ENCODE measurements around the gene TNFRSF18.

TNFRSF18 gene

DNA sequence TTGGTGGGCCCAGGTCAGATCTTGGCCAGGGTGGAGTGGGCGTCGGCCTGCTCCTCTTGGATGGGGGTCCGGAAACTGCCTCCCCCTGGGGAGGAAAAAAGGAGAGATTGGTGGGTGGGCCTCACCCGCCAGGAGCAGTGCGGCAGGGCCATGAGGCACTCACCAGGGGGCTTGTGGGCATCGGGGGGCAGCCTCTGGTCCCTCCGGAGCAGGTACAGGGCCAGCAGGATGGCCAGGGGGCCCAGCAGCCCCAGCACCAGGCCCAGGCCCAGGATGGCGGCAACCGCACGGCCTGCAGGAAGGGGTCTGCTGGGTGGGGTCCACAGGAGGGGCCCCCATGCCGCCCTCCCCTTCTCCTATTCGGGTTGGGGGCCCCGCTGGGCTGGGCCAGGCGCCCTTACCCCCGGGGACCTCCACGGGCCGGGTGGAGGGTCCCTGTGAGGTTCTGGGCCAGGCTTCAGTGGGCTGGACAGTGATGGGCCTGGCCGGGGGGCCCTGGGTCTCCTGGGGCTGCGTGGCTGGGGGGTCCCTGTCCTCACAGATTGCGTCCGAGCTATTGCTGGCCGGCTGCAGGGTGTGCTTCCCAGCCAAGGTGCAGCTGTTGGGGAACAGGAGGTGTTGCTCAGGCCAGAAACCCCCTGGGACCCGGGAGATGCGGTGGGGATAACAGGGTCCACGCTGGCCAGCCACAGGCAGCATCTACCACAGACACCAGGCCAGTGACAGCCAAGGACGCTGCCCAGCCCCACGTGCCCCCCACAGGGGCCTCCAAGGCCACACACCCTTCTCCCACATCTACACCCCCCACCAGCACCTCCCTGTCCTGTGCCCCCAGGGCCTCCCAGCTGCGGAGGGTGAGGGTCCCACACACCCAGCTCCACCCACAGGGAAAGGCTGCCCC, 5.4 kb upstream of the TNFRSF18 start:
- no peak for DNase-seq

DNA sequence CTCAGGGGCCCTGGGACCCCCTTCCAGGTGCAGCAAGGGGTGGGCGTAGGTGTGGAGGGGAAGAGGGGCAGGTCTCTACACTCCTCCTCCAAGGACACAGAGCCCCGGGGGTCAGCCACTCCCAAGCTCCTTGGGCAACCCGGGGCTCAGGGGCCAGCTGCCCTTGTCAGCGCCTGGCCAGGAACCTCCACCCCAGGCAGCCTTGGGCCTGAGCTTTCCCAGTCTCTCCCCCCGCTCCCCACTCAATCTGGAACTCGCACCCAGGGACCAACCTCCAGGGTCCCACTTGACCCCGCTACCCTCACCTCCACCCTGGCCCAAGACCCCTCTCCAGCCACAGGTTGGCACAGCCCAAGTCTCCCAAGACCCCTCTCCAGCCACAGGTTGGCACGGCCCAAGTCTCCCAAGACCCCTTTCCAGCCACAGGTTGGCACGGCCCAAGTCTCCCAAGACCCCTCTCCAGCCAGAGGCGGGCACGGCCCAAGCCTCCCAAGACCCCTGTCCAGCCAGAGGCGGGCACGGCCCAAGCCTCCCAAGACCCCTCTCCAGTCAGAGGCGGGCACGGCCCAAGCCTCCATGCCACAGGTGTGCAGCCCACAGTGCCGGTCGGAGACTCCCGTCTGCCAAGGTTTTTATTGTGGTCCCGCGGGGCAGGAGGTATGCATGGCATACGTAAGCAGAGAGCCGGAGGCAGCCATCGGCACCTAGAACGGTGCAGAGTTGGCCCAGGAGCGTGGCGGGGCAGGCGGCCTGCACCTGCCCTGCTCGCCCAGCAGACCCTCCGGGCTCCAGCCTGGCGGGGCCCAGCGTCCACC, 4.5 kb upstream of the TNFRSF18 start:
- no peak for DNase-seq

DNA sequence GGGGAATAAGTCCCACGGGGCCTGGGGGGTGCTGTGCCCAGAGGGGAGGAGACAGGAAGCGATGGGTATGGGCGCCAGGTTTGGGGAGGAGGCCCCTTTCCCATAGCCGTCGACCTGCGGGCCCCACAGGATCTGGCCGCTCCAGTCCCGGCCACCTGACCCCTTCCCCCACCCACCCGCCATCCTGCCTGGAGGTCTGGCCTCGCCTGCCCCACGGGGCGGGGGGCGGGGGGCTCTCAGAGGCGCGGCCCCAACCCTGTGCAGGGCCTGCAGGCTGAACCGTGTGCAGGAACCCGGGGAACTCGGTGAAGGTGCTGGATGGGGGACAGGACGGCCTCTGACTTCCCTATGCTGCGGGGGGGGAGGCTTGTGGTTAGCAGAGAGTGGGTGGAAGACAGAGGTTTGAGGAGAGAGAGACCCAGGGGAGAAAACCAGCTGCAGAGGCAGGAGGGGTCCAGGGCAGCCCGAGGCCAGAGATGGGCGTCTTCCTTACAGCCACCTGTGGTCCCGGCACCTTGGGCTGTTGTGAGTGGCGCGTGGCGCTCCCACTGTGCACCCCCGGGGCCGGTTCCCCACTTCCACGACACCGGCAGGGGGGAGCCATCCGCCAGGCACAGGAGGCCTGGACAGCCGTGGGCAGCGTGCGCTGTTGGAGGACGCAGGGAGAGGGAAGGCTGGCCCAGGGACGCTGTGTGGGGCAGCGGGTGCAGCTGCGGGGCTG, 2.5 kb upstream of the TNFRSF18 start:
- peak; percentile 16 to 41 for DNase-seq

DNA sequence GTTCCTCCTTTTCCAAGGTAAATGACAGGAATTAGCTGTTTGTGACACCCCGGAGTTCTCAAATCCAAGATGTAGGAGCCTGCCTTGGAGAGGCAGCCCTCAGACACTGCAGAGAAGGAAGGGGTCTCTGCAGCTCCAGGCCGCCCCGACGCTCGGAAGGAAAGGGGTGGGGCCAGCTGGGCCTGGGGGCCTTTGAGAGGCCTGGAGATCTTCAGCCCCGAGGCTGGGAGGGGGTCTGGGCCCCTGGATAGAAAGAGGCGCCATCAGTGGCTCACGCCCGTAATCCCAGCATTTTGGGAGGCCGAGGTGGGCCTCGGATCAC, 1.1 kb upstream of the TNFRSF18 start:
- DNase-seq: no peak

DNA sequence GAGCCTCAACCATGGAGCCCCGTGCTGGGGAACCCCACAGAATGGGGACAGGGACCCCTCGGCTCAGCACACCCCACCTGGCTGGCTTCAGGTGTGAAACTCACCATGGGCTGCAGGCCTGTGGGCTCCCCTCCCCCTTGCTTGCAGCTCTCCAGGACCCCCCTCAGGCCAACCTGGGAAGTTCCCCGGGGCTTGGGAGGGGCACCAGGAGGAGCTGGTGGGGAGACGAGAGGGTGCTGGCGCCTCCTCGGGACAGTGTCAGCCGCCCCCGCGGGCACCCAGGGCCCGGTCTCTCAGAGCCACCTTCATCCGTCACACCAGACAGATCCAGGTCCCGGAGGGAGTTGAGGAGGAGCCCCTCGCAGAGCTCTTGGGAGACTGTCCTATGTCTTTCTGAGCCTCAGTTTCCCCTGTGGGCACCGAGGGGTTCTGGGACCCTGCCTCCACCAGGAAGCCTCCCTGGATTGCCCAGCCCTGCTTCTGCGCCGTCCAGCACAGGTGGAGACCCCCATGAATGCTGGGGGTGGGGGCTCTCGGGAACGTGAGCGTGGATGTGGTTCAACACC, 657 bp upstream of the TNFRSF18 start:
- no peak for DNase-seq

DNA sequence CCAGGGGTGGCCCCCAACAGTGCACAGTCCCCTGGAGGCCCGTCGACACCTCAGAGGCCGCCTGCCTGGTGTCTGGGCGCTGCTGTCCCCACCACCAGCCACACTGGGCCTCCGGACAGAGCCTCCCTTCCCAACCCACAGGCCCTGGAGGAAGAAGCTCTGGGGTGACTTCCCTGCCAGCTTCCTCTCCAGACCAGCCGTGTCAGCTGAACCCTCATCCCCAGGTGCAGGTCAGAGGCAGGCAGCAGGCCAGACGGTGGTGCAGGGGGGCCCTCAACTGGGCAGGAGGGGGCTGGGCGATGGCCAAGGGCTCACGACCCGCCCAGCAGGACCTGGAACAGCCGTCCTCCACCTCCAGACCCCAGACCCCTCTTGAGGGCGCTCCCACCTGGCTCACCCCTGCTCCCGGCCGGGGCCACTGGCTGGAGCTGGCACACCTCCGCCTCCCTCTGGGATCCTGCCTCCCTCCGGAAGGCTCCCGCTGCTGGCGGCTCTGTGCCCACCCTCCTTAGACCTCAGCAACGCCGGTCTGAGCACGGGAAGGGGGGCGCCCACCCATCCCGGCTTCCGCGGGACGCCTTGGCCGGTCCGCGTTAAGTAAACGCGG, 520 bp downstream of the TNFRSF18 start:
- DNase-seq: peak in 1 of 2 donors; percentile 23

DNA sequence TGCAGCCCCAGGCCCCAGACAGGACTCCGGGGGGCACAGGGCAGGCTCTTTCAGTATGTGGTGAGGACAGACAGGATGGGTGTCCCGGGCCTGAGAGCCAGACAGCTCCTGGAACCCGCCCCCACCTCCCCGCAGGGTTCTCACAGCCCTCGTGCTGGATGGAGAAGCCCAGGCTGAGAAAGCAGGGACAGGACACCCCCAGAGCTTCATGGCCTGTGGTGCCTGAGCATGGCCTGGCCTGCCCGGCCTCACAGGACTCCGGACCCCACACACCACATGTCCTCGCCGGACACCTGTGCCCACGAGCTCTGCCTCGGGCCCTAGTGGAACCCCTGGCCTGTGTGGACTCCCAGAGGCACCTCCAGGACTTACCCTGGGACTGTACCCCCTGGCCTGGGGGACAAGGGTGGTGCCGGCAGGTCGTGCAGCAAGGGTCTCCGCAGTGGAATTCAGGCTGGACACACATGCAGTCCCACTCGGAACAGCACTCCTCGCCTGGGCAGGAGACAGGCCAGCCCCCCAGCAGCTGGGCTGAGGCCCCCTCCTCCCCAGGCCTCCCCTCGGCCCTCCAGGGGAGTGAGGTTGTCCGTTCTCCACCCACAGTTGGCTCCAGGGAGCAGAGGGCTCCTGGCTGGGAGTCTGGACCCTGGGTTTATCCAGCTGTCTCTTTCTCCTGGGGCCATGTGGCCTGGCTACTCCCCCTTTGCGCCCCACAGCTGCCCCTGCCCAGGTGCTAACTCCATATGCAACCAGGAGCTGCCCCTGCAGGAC, 1.2 kb downstream of the TNFRSF18 start:
- no peak for DNase-seq

DNA sequence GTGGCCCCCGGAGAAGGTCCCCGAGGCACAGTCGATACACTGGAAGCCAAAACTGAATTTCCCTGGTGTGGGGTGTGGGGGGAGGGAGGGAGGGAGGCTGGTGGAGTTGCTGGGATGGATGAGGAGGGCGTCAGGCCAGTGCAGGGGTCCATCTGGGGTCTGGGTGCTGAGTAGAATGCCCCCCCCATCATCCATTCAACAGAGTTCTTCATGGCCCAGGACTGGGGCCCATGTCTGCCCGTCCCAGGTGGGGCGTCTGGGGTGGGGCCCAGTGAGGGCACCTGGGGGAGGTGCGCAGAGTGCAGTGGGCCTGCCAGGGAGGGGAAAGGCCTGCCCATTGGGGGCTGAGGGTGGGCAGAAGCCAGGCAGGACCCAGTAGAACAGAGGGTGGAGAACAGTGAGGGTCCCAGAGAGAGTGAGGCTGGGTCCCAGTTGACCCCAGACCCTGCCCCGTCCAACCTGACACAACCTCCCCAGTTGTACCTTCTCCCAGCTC, 1.9 kb downstream of the TNFRSF18 start:
- DNase-seq: no peak

DNA sequence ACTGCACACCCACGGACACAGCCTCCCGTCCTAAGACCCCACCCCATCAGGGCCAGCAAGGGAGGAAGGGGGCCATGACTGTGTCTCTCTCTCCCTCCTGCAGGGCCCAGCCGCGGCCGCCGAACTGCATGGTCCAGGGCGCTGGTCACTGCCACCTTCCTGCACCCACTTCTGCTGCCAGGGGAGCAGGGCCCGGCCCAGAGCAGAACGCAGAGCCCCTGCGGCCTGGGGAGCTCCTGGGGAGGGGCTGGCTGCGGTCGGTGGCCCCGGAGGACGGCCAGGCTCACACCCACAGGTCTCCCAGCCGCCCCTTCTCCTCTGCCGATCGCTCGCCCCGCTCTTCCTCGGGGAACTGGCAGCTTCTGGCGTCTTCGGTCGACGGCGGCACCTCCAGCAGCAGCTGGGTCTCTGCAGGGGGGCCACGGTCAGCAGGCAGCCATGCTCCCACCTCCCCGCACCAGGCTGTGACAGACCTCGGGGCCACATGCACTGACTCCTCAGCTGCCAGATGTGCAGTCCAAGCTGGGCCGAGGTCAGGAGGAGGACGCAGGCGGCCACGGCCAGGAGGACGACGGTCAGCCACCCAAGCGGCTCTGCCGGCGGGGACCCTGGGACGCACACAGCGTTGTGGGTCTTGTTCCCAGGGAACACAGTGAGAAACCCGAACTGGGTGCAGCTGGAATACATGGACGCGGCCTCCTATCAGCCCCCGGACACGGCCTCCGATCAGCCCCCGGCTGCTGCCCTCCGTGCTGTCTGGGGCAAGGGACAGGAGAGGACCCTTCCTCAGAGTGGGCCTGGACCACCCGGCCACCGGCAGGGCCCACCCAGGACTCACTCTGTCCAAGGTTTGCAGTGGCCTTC, 2.6 kb downstream of the TNFRSF18 start:
- no peak for DNase-seq

DNA sequence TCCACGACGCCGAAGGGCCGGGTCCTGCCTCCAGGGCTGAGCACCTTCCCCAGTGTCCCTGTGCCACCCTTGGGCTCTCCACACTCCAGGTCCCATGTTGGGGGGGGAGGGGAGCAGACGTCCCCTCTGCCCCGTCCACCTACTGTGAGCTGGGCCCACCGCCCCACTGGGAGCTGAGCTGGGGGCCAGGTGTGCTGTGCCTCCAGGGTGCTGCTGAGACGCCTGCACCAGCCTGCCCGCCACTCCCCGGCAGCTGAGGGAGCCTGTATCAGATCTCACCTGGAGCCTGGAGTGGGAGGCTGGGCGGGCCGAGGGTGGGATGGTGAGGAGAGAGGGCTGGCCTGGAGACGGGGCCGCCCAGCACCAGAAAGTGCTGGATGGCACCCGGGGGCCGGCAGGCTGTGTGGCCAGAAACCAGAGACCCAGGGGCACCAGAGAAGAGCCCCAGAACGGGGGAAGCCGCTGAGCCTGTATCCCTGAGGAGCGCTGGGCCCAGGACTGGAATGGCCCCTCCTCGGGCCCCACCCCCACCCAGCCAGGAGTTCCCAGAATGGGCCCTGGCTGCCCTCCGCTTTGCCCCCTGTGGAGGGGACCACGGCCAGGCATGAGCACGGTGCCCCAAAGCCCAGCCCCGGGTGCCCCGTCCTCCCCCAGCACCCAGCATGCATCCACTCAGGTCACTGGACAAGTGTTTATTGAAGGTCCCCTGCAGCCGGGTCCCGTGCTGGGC, 3.4 kb downstream of the TNFRSF18 start:
- DNase-seq: no peak

DNA sequence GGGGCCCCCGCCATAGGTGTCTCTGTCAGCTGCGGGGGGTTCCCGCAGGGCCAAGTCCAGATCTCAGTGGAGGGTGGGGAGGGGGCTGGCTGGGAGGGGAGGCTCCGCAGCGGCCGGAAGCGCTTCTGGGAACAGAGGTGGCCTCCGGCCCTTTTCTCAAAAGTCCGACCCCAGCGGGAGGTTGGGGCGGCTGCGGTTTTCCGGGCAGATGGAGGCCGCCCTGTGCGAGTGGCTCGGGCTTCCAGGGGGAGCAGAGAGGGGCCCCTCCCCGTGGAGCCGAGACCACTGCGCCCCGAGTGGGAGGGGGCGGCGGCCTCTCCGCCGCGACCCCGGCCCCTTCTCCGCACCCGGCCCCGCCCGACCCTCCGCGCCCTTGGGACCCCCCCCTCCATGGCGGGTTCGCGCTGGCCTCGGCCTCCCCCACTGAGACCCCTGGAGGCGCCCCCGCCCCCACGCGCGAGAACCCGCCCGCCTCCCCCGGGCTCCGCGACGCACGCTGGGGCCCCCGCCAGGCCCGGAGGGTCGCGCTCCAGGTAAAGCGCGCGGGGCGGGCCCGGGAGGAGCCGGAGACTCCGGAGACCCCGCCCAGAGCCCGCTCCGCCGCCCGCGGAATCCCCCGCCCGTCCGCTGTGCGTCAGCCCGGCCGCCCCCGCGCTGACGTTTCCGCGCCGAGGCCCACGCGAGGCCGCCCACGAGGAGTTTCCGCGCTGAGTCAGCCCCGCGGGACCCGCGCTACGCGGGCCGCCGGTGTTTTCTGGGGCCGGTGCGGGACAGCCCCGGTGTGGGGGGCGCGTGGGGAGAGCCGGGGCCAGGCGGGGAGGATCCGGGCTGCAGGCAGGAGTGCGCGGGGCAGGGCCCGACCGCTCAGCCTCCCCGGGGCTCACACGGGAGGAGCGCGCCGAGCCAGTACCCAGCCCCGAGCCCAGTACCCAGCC, 5.2 kb downstream of the TNFRSF18 start:
- DNase-seq: peak; percentile 30 to 76

DNA sequence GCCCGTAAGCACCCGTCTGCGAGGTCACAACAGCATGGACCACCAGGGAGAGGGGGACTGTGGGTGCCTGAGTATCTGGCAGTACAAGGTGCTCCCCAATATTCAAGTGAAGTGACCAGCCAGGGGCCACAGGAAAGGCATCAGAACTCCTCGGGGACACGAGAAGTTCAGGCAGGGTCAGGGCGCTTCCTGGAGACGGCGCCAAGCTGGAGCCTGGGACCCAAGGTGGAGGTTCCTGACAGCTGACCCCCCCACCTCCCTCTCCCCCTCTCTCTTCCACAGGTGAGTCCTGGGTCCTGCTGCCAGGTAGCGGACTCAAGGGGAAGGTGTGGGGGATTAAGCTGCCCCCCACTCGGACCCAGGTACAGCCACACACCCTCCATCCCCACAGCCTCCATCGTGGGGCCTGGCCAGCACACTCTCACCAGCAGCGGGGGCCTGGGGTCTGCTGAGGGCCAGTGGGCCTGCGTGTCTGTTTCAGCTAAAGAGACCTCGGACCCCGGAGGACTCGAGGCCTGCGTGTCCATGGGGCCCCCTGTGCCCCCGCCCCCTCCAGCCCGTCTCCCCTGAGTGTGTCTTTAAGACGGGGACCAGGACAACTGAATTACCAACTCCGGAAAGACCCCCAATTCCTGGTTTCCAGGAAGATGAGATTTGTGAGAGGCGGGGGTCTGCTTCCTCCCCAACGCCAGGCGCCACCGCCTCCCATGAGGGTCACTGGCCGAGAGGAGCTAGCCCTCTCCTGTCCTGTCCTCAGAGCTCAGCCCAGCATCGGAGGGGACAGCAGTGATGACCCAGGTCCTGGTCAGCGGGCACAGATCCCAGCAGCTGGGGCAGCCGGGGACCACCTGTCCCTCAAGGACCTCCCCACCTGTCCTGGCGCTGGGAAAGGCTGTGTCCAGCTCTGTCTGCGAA, 6.2 kb downstream of the TNFRSF18 start:
- no peak for DNase-seq

DNA sequence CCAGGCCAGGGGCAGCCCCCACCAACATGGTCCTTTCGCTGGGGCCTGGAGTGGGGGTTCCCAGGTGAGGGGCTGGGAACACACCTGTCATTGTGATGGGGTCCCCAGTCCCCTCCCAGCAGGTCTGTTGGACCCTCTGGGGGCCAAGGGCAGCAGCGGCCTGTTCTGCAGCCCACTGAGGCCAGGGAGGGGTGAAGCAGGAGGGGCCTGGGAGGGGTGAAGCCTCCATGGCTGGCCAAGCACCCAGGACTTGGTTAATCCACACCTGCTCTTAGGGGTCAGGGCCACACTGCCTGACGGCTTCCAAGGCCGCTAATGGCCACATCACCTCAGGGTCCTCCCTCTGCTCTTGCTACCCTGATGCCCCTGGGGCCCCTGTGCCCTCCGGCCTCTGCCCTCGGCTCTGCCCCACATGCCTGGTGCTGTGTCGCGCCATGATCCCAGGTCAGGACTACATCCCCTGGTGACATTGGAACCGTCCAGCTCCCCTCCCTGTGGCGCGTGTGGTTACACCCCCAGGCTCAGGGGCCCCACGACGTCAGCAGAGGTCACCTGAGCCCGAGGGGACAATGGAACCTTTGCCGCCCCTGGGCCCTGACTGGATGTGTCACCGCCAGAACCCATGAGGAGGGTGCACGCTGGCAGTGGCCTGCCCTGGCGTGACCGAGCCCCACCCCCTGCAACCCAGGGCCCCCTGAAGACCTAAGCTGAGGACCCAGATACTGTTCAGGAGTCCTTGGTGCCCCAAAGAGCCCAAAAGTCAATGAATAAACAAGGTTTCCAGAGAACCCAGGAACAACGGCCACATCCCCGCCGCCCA, 7.0 kb downstream of the TNFRSF18 start:
- no peak for DNase-seq

DNA sequence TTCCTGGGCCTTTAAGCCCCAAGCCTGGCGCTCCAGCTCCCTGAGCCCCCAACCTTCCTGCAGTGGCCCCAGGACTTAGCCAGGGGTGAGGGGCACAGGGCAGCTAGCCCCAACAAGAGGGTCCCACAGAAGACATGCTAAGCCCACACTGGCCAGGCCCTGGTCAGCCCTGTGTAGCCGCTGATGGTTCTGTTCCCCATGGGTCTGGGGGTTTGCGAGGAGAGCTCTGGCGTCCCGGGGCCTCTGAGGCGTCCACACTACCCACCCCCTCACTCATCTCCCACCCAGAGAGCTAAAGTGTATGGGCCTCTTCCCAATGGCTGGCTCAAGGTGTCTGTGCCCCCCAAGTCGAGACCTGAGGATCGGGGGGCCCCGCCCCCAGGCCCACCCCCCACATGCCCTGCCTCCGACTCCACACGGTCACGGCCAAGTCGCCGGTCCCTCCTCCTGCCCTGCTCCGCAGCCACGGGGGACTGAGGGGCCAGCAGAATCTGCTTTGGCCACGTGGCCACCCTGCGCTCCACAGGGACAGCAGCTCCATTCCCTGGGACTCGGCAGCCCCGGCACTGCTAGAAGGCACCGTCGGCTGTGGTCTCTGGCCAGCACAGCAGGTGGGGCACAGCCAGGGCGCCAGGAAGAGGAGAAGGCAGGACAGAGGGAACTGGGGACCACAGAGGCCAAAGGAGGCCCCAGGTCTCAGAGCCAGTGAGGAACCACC, 7.8 kb downstream of the TNFRSF18 start:
- DNase-seq: no peak

DNA sequence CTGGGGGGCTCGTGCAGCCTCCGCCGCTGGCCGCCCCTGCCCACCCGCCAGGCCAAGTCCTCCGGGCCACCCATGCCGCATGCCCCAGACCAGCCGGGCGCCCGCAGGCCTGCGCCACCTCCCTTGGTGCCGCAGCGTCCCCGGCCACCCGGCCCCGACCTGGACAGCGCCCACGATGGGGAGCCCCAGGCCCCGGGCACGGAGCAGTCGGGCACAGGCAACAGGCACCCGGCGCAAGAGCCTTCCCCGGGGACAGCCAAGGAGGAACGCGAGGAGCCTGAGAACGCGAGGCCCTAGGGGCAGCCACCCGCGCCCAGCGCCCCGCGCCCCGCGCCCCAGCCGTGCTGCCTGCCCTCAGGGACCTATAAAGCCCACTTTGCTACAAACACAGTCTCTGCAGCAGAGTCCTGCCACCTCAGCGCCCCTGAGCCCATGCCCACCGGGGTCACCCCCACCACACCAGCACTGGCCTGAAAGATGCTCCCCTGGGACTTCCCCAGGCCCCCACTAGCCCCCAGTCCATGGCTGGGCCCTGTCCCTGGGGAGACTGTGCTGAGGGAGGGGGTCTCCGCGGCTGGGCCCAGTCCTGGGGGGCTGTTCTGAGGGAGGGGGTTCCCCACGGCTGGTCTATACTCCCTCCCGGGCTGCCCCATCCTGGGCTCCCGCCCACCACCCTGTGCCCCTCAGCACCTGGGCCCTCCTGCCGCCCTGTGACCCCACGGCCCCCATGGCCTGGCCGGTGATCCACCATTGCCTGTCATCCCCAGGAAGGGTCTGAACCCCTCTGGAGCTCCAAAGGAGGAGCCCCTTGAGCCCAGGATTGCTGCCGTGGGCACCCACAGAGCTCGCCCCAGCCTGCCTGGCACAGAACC, 8.6 kb downstream of the TNFRSF18 start:
- DNase-seq: no peak
